Stimulated activated CD8-positive, alpha-beta memory T cell treated with anti-CD3 and anti-CD28 coated beads, Interleukin-4, amount 100 ng/mL, for 24 hours (primary cell): Measurements from ENCODE around the gene PALD1.

Experiments used
- DNase-seq: peaks from one replicate; pipeline ENCODE4 v3.0.0-alpha.2; 2020; ENCODE audit warnings: low read depth

Gene PALD1

DNA sequence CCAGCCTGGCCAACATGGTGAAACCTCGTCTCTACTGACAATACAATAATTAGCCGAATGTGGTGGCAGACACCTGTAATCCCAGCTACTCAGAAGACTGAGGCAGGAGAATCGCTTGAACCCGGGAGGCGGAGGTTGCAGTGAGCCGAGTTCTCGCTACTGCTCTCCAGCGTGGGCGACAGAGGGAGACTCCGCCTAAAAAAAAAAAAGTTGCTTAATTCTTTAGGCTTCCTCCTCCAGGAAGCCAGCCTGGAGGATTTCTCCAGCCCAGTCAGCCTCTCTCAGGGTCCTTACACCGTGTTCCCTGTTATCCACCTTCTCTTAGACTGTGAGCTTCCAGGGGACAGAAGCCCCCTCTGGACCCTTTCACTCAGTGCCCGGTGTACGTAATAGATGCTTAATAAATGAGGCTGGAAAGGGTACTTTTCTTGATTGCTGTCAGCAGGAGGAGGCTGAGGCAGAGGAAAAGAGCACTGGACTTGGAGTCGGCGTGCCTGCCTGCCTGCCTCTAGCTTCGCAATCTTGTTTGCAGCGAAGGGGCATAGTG is 20.7 kb upstream of the PALD1 start:
- DNase-seq, result no peak

DNA sequence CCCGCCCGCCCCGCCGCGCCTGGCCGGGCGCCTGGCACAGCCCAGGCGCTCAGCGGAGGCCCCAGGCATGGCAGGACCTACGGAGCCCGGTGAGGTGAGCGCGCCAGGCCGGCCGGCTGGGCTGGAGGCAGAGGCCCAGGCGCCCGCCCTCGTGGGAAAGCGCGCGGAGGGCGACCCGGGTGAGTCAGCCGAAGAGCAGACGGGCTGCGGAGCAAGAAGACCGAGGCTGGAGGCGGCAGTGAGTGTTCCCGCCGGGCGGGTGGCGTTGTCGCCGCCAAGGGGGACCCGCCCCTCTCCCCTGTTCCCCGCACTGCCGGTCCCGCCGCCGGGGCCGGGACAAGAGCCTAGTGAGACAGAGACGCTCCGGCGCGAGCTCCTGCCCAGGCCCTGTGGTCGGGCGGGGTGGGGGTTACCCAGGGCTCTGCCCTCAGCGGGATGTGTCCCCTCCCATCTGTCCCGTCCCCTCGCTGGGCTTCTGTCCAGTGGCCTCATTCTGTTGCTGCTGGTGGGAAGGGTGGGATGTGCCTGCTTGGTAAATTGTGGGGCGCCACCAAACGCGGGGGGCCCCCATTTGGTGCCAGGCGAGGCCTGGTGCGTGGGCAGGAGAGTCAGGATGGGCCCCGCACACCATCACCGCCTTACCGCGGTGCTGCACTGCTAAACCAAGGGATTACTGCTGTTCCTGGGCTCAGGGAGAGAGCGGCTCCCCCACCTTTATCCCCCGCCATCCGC is 20.1 kb upstream of the PALD1 start:
- peak; percentile 53 for DNase-seq

DNA sequence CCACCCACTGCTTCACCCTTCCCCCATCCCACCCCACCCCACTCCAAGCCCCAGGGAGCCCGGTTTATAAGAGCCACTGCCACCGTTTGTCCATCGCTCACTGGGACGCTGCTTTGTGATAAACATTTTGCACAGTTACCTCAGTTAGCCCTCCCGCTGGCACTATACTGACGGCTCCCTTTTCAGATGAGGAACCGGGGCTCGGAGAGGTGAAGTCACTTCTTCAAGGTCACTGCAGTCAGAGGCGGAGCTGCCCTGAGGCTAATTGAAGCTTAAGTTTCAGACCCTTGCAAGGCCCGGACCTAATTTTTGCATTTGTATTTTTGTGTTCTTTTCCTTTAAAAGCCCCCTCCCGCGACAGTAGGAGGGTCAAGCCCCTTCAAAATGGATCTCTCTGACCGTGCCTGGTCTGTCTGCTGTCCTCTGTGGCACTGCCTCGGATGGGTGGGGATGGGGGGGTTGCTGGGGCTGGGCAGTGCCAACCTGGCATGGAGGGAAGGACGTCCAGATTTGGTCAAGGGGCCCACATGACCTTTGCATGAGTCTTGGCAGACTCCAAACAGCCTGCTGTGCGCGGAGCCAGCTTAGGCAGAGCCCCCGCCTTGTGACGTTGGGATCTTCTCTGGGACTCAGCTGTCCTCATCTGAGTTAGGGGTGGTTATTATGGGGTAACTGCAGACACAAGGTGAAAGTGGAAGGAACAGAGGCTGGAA is 19.4 kb upstream of the PALD1 start:
- no peak for DNase-seq

DNA sequence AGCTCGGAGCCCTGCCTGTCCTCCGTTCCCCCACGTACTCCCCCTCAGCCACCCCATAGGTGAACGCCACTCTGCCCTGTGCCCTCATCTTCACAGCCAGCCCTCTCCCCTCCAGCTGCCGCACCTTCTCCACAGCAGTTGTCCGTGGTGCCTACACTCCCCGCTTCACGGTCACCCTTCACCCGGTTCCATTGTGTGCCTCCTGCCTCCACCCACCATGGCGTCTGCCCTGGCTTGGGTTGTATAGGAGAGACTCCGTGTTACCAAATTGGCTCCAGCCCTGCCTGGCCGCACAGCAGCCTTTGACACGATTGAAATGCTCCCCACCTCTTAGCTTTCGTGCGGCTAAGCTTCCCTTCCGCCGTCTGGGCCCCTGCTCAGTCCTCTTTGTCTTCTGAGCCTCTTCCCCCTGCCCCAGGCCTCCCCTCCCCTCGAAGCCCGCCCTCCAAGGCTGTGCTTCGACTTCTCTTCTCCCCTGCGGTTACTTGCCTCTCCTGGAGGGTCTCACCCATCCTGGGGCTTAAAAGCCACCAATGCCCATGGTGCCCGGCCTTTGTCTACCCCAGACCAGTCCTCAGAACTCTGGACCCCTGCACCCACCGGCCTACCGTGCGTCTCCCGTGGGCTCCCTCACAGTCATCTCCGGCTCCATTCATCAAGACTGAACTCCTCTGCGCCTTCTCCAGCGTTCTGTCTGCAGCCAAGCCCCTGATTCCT is 18.6 kb upstream of the PALD1 start:
- DNase-seq, result no peak

DNA sequence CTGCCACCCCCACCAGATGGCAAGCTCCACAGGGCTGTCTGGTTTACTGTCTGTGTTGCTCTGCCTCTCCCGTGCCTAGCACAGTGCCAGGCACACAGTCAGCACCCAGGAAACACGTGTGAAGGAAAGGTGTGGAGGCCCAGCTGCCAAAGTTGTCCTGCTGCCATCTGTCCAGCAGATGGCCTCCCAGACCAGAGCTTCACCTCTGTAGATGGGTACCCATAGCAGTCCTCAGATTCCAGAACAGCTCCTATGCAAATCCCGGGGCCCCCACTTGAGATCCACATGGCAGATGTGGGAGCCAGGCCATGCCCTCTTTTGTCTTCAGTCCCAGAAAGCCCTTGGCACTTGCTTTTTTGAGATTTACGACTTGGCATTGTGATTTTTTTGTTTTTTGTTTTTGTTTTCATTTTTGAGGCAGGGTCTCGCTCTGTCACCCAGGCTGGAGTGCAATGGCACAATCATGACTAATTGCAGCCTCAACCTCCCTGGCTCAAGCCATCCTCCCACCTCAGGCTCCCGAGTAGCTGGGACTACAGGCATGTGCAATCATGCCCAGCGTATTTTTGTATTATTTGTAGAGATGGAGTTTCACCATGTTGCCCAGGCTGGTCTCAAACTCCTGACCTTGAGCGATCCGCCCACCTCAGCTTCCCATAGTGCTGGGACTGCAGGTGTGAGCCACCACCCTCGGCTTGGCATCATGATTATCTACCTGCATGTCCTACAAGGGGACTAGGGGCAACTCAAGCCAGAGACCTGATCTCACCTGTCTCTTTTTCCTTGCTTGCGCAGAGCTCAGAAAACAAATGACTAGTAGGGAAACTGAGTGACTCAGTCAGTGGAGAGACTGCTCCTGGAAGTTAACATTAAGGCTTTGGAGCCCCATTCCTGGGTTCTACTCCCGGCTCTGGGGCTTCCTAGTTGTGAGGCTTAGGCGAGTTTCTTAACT is 16.9 kb upstream of the PALD1 start:
- DNase-seq, result peak; percentile 28

DNA sequence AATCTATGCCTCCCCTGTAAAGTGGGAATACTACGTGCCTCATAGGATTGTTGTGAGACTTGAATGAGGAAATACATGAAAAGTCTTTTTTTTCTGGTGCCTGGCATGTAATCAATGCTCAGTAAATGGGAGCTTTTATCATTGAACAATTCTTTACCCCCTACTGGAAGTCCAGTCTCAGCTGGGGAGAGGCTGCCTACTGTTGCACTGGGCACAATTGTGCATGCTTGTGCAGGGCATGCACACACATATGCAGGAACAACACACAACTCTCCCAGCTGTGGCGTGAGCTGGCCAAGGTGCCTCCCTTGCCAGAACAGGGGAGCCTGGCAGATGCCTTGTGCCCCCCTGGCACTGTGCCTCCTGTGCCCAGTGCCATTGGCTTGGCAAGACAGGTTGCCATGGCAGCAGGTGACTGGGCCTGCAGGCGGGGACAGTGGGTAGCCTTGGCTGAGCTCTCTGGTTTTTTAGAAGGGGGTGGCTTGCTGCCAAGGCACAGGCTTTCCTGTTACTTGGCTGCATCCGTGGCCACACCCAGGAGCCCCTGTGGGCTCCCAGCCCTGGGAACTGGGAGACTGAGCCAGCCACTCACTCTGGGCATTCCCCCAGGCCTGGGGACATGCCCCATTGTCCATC is 16.1 kb upstream of the PALD1 start:
- no peak for DNase-seq

DNA sequence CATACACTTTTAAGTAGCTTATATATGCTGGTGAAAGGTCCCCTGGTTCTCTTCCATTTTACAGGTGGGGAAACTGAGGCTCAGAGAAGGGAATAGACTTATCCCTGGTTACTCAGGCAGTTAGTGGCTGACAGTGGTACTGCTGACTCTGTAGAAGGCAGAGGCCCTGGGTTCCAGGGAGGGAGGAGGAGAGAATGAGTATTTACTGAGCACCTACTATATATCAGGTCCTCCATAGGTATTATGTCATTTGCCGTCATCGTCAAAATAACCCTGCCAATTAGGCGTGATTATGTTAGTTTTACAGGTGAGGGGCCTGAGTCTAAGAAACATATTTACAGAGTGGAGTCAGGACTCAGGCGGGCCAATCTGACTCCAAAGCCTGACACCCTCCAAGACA is 13.3 kb upstream of the PALD1 start:
- no peak for DNase-seq

DNA sequence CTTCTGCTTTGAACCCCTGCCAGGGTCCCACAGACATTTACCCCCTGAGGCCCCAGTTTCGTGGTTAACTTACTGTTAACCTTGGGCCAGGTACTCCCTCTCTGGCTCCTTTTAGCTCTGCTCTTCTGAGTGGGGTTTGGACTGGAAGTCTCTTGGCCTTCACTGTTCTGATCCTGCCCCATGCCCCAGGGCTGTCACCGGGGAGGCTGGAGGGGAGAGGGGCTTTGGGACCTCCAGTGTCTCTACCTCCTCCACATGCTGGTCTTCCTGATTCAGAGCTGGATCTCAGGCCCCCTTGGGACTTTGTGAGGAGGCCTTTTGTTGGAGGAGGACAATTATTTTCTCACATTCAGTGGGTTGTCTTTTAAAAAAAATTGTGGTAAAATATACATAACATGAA is 12.7 kb upstream of the PALD1 start:
- DNase-seq, result no peak

DNA sequence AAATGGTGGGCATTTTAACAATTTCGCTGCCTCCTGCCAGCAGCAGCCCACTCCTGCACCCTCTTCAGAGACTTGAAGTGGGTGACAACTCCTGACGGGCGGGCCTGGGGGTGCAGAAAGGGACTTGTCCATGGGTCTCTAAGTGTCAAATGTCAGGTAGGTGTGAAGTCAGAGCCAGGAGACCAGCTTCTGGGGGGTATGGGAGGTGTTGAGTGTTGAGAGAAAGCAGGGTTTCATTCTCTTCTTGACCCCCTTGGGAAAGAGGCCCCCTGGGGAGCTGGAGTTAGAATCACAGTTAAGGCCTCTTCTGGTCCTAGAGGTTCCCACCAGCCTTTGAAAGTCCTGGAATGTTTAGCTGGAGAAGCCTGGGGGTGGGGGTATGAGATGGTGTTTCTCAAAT is 11.6 kb upstream of the PALD1 start:
- no peak for DNase-seq

DNA sequence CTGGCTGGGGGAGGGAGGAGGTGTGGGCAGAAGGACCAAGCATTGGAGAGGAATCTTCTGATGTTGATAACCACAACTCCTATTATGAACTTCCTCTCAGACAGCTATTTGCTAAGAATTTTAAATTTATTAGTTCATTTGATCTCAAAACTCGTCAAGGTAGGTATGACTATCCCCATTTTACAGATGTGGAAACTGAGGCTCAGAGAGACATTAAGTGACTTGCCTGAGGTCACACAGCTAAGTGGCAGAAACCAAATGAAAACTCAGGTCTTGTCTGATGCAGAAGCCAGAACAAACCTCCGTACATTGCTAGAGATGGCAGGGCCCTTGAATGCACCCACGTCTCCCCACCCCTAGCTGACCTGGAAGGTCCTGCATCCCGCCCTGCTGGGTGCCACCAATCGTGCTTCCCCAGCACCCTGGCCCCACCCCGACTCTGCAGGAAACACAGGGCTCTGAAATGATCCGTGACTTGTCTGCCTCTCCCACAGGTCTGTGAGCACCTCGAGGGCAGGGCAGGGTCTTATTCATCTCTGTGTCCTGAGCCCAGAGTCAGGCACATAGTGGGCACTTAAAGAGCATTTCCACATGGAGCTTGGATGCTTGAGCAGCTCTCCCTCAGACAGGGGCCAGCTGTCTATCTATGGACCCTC is 5.6 kb upstream of the PALD1 start:
- no peak for DNase-seq

DNA sequence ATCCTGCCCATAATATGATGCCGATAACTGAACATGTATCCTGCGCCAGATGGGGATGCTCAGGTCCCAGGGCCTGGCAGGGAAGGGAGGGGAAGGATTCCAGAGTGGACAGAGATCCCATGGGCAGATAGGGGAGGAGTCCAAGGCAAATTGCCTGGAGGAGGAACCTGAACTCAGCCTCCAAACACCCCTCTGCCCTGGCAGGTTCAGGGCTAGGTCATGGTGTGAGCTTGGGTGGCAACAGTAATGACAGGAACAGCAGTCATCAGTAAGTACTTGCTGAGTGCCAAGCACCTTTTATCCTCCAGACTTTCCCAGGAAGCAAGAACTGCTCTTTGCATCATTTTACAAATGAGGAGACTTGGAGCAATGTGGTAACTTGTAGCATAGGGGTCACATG is 3.8 kb upstream of the PALD1 start:
- DNase-seq, result no peak

DNA sequence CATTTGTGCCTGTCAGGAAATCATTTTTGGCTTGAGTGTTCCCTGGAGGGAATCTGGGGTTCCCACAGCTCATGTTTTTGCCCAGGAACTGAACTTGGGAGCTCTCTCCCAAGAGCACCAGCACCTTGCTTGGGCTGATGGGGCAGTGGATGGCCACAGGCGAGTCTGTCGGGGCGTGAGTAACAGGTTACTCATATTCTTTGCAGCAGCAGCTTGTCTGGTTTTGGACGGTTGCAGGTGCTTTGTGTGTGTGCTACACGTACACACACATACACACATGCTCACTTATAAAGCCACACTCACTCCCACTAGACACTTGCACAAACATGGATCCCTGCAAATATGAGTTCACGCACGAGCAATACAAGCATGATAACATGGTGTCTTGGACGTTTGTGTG is 2.9 kb upstream of the PALD1 start:
- no peak for DNase-seq

DNA sequence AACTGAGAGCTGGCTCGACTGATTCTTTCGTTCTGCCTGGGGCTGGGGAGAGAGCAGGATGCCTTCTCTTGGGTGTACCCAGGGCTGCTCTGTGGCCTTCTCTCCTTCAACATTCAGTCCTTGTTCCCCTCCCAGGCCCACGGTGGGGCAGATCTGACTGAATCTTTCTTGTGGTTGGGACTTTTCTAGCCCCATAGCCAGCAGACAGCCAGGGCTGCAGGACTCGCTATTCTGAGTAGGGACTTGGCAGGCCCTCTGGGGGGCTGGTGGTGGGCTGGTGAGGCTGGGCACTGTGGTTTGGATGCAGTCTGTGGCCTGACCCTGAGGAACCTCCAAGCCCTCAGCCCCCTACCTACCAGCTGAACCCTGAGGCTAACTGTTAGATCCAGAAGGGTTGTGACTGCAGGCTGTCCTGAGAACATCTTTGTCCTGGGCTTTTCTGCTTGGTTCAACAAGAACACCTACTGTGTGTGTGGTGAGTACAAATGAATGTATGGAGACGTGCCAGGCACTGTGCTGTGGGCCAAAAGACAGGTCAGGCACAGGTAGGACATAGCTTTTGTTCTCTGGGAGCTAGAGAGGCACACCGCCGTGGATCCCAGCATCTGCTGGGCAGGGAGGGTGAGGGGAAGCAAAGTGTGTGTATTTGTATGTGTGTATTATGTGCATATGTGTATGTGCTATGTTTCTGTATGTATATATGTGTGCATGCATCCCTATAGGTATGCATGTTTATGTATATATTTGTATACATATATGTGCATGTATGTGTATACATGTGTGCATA is 2.1 kb upstream of the PALD1 start:
- DNase-seq, result no peak

DNA sequence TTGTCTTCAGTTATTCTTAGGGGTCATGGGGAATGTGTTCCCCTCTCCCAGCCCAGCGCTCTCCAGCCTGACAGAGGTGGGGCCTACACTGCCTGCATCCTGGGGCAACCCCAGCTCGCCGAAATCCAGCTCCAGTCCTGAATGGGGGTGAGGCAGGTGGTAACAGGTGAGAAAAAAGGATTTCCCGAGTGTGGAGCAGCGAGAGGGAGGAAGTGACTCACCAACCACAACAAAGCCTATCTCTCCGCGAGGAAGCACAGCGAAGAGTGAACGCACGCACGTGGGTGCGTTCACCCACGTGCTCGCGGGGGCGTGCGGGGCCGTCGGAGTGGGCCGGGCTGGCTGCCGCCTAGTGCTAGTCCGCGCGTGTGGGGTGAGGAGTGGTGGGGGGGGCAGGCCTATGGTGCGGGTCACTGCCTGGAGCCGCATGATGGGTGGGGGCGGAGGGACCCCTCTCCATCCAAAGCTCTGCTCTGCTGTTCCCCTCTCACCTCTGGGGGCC is 855 bp upstream of the PALD1 start:
- peak; percentile 55 for DNase-seq

DNA sequence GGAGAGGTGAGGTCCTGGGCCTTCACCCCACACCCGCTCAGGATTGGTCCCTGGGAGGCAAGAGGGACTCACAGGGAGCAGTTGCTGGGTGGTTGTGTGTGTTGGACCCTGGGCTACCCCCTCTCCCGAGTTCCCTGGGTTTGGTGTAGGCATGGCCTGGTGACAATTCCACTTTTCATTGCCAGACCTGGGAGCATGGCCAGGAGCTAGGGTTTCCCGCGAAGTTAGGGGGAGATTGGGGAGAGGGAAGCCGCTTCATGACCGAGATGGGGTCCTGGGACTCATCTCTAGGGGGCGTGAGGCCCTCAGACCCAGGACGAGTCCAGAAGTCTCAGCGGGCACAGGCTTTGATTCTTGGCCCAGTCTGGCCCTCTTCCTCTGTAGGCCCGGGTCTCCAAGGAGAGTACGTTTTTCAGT is 606 bp downstream of the PALD1 start:
- DNase-seq, result no peak

DNA sequence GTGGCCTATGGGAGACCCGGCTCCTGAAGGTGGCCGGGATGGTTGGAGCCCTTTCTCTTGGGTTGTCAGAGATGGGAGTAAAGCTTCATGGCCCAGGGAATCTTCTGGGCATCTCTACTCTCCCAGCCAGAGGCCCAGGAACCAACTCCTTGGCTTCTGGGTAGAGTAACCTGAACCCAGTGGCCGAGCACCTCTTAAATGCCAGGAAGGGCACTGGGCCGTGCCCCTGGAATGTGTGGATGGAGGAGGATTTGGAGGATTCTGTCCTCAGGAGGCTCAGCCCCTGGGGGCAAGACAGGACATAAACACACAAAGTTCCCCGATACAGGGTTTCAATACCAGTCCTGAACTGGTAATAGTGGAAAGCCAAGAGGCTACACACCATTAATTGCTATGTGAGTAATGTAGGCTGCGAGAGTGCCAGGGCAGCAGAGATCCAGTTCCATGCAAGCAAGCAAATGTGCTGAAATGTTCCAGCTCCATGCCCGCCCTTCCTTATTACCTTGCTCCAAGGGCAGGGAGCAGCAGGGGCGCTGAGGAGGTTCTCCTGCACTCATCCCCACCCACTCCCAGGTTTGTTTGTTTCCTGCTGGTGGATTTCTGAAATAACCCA is 1.2 kb downstream of the PALD1 start:
- DNase-seq, result no peak

DNA sequence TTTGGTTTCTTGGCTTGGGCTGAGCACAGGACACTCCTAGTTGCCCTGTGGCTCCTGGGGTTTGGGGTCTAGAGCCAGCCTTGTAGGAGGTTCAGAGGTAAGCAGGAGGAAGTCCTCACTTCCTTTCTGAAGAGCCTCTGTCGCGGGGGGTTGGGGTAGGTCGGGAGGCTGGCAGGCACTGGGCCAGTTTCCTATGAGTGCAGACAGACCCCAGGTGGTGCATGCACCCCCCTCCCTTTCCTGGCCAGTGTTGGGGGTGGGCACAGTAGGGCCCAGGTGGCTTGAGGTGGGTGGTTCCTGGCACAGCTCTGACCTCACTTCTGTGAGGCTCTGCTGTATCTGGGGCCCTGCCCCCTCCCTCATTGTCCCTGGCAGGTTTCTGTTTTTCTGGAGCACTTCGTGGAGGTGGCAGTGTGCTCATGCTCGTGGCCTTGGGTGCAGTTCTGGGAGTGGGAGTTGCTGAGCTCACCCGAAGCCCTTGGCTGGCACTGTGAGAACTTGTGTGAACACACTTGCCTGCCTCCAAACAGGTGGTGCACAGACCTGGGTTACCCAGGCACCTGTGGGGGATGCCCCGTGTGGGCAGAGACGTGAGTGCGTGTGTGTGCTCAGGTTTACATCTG is 1.8 kb downstream of the PALD1 start:
- no peak for DNase-seq

DNA sequence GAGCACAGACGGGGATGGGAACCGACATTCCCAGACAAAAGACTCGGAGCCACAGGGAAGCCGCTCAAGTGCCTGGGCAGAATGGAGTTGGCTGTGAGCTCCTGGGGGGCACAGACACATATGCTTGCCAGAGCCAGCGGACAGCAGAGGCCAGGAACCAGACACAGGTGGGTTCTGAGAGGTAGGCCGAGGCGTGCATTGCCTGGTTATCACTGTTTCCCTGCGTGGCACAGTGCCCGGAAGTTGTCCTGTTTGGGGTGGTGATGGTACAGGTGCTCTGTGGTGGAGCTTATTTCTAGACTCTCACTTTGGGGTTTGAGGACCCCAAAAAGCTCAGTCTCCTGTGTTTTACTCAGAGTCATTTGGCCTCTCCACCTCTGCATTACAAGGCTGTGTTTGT is 2.5 kb downstream of the PALD1 start:
- DNase-seq, result no peak
